HuH-7 (cell line): ENCODE measurements around the gene TTLL9.

Experiments
- DNase-seq: peaks from one replicate; pipeline ENCODE4 v3.0.0; 2011; ENCODE audit warnings: low spot score

The TTLL9 gene

GRCh38 chr20:31836853-31837608 lies 33.4 kb upstream of the TTLL9 start:
- DNase-seq: no peak

GRCh38 chr20:31837896-31838397 lies 32.5 kb upstream of the TTLL9 start:
- DNase-seq: no peak

GRCh38 chr20:31838646-31839292 lies 31.7 kb upstream of the TTLL9 start:
- no peak for DNase-seq

DNA sequence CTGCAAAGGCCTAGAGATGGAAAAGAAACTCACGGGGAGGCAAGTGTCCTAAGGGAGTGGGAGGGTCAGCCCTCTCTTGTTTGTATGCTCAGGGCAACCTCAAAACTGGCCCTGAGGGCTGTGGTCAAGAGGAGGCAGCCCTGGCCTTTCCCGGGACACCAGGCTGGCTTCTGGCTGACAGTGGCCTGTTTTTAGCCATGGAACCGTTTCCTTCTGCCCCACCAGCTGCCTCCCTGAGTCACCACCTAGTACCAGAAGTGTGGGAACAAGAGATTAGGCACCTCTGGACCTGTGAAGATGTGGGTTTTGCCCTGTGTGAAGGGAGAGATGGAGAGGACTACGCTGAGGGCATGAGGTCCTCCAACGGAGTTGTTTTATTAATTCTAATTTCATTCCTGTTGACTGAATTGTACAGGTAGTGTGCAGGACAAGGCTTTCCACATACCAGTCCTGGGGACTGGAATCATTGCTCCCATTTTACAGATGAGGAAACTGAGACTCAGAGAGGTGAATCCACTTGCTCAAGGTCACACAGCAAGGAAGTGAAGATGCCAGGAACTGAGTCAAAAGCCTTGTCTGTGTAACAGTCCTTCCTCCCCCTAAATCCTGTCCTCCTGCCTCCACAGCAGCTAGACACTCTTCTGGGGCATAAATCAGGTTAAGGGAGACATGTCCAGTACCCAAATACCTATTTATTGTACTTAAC lies 30.5 kb upstream of the TTLL9 start:
- no peak for DNase-seq

- DNase-seq: no peak
Observed at GRCh38 chr20:31840906-31841816, 29.3 kb upstream of the TTLL9 start.

GRCh38 chr20:31841928-31842327 lies 28.5 kb upstream of the TTLL9 start:
- DNase-seq: no peak

DNA sequence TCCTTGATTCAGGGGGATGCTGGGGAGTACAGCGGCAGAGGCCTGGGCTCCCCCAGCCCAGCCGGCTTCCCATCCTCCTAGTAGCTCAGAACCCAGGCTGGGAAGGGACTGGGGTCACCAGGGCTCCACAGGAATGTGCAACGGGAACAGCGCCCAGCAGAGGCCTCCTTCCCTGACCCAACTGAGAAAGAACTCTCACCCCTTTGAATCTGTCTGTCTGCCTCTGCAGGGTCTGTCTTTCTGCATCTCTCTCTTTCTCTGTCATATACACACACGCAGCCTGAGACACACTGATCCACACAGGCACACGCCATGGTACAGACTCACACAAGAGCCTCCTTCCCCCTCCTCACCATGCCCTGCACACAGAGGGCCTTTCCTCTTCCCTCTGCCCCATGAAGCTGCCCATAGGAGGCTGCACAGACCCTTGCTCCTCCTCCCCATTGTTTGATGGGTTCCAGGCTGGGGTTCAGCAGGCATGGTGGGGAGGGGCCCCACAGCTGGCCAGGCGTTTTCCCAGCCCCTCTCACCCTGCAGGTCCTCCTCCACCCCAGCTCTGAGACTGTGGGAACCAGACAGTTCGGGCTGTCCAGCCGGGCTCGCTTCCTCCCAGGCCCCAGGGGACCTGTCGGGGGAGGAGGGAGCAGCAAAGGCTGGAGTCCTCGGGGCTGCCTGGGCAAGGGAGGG lies 27.8 kb upstream of the TTLL9 start:
- no peak for DNase-seq

GRCh38 chr20:31843288-31843687 lies 27.1 kb upstream of the TTLL9 start:
- no peak for DNase-seq

GRCh38 chr20:31843881-31844280 lies 26.6 kb upstream of the TTLL9 start:
- no peak for DNase-seq

DNA sequence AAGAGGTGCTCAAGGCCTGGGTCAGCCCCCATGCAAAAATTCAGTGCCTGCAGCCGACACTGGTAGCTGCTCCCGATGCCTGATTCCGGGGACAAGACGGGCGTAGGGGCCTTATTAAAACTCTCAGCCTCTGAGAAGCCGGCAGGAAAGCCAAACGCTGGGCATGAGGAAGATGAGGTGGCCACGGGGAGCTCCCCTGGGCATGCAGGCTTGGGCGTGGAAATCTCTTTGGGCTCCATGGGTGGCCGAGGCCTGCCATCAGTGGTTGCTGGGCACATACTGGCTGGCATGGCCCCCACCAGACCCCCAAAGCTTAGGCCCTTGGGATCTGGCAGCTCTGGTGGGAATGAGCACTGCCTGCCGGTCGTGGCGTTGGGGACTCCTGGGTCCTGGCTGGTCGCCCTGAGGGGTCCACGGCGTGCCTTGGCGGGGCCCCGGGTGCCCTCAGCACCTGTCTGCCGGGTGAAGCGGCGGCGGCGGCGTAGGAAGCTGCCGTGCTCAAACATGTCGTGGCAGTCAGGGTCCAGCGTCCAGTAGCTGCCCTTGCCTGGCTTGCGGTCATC lies 25.6 kb upstream of the TTLL9 start:
- DNase-seq: no peak

GRCh38 chr20:31845300-31845863 lies 25.1 kb upstream of the TTLL9 start, which contains the start of gene FOXS1:
FOXS1 (minus strand) TSS chr20:31845604; CDS start chr20:31845542, 62 bp downstream.
- DNase-seq: no peak

DNA sequence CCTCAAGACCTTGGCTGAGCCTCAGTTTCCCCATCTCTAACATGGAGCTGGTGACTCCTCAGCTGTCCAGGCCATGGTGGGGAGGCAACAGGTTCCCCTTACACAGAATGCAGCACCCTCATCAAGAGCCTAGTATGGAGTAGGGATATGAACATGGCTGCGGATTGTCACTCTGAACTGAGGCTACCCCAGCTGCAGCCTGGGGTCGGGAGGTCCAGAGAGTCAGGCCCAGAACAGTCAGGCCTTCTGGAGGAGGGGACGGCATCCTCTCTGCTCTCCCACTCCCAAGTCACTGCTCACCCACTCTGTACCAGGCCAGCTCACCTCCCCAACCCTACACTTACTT lies 23.7 kb upstream of the TTLL9 start:
- no peak for DNase-seq

DNA sequence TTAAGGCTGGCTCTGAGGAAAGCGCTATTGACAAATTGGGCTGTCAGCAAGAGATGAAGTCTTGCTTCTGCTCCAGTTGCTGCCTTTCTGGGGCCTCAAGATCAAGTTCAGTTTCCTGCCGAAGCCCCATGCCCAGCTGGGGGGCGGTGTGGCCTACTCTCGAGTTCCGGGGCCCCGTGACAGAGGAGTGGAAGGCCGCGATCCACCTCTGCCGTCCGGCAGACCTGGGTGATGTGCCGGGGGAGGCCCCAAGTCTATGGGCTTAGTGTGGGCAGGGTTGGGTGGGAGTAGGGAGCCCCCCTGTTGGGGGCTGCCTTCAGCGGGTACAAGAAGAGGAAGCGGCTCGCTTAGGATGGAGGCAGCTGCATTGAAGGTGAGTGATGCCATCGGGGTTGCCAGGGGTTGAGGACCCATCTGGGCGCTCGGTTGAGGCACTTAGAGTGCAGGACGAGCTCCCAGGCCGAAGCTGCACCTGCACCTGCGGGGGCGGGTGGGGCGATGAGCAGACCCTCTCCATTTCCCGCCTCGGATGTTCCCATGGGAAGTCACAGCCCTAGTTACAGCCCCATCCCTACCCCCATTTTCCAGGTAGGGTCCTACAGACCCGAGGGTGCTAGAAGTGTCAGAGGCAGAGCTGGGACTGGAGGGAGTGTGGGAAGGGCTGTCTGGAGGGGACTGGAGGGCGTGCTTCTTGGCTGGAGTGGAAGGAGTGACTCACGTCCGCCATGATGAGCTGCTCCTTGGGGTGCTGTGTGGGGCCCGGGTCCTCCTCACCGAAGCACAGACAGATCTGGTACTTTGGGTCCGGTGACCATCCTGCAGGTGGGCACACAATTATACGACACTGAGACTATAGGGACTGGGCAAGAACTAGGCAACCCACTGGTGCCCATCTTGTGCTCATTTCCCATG lies 22.1 kb upstream of the TTLL9 start:
- DNase-seq: no peak

GRCh38 chr20:31849306-31849930 lies 21.0 kb upstream of the TTLL9 start:
- no peak for DNase-seq

- DNase-seq: no peak
Observed at GRCh38 chr20:31851240-31851955, 19.0 kb upstream of the TTLL9 start.

GRCh38 chr20:31853481-31853880 lies 17.0 kb upstream of the TTLL9 start:
- DNase-seq: no peak

- DNase-seq: no peak
Observed at GRCh38 chr20:31856516-31856915, 13.9 kb upstream of the TTLL9 start.
